C4-2B (cell line): ENCODE results near the gene GGT5.
"Not testable (repeated sequence)": the region's sequence is repeated elsewhere in the genome, so short reads cannot be mapped to it uniquely, and the experiment has no call there.

Experiments
- ZFX ChIP-seq: fragments of 450-650 bp; IDR thresholded peaks from 2 replicates; pipeline ENCODE4 v1.6.1; 2017
- TF ChIP-seq, protein P1 (sequence below): fragments of 450-650 bp; conservative IDR thresholded peaks from 2 replicates; pipeline ENCODE4 v1.5.1; 2017; ENCODE audit warnings: mild to moderate bottlenecking

GRCh38 chr22:24264329-24264896 is 19.5 kb upstream of the GGT5 start:
- TF ChIP-seq, protein P1, sequence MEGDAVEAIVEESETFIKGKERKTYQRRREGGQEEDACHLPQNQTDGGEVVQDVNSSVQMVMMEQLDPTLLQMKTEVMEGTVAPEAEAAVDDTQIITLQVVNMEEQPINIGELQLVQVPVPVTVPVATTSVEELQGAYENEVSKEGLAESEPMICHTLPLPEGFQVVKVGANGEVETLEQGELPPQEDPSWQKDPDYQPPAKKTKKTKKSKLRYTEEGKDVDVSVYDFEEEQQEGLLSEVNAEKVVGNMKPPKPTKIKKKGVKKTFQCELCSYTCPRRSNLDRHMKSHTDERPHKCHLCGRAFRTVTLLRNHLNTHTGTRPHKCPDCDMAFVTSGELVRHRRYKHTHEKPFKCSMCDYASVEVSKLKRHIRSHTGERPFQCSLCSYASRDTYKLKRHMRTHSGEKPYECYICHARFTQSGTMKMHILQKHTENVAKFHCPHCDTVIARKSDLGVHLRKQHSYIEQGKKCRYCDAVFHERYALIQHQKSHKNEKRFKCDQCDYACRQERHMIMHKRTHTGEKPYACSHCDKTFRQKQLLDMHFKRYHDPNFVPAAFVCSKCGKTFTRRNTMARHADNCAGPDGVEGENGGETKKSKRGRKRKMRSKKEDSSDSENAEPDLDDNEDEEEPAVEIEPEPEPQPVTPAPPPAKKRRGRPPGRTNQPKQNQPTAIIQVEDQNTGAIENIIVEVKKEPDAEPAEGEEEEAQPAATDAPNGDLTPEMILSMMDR, result not testable (repeated sequence)
- TF ChIP-seq ZFX, result not testable (repeated sequence)
